22Rv1 (cell line): Measurements from ENCODE around the gene TMEM245.
"Not testable (repeated sequence)": the region's sequence is repeated elsewhere in the genome, so short reads cannot be mapped to it uniquely, and the experiment has no call there.

Experiments used
- H3K27ac ChIP-seq: fragments of 450-650 bp; 2 replicates; pipeline ENCODE4 v1.5.1; 2017
- CTCF ChIP-seq: fragments of 450-650 bp; IDR thresholded peaks from 2 replicates; pipeline ENCODE4 v1.5.1; 2017; ENCODE audit warnings: mild to moderate bottlenecking
- ZFX ChIP-seq: fragments of 450-650 bp; IDR thresholded peaks from 2 replicates; pipeline ENCODE4 v1.6.1; 2017; ENCODE audit warnings: antibody characterized with exemption, borderline replicate concordance

TMEM245 gene

GRCh38 chr9:109064963-109065702 is 54.6 kb downstream of the TMEM245 start:
- TF ChIP-seq ZFX, result no peak
- no peak for TF ChIP-seq CTCF
- H3K27ac ChIP-seq, result no peak overlapping the region

- TF ChIP-seq CTCF (no peak), ZFX (no peak)
- no peak overlapping the region for H3K27ac ChIP-seq
Observed at GRCh38 chr9:109063760-109064159, 56.0 kb downstream of the TMEM245 start.

- TF ChIP-seq ZFX (no peak), CTCF (no peak)
- H3K27ac ChIP-seq, result no peak overlapping the region
Observed at GRCh38 chr9:109062543-109062942, 57.2 kb downstream of the TMEM245 start.

- TF ChIP-seq CTCF, result no peak
- peak overlapping the region; percentile 64 for H3K27ac ChIP-seq
Observed at GRCh38 chr9:109060191-109060590, 59.6 kb downstream of the TMEM245 start.

GRCh38 chr9:109053121-109053520 is 66.6 kb downstream of the TMEM245 start:
- H3K27ac ChIP-seq, result not testable (repeated sequence)

- TF ChIP-seq CTCF (no peak), ZFX (no peak)
- H3K27ac ChIP-seq, result no peak overlapping the region
Observed at GRCh38 chr9:109052416-109052815, 67.3 kb downstream of the TMEM245 start.

- TF ChIP-seq CTCF, result no peak
- TF ChIP-seq ZFX, result no peak
- no peak overlapping the region for H3K27ac ChIP-seq
Observed at GRCh38 chr9:109051733-109052132, 68.0 kb downstream of the TMEM245 start.

GRCh38 chr9:109050444-109050843 is 69.3 kb downstream of the TMEM245 start:
- no peak overlapping the region for H3K27ac ChIP-seq
- TF ChIP-seq CTCF (no peak), ZFX (no peak)
